ENCODE results near the gene DPCD.
"Not testable (repeated sequence)": the region's sequence is repeated elsewhere in the genome, so short reads cannot be mapped to it uniquely, and the experiment has no call there.

Gene DPCD

DNA sequence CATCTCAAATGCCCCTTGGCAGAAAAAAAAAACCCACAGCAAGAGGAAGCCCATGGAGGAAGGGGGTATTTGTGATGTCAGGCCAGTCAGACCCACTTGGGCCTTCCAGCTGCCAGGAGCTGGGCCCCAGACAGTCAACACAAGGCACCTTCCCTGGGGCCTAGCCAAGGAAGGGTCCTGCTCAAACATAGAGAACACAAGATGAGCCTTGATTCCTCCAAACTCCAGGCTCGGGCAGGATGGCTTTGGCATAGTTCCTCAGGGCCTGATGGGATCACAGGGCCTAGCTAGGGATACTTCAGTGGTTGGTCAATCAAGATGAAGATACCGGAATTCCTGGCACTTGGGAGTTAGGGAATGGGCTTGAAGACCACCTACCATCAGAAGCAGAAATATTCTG, 30.8 kb downstream of the DPCD start:
- no peak for DNase-seq (ENCODE audit: low read depth, low spot score)

DNA sequence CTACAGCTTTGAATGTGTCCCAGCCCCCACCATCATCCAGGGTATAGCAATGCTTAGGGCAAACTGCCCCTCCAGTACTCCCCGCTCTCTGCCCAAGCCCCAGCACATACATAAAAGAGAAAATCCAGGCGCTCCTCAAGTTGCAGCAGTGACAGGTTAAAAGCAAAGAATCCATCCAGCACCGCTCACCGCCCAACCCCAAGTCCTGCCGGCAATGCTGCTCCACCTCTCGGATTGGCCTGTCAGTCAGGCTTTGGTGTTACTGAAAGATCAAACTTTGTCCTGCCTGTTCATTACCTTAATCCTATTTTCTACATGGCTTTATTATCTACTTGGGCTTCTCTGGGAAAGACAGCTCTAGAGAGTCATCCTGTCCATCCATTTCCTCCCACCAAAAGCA, 31.9 kb downstream of the DPCD start:
- no peak for DNase-seq (ENCODE audit: low read depth, low spot score)

DNA sequence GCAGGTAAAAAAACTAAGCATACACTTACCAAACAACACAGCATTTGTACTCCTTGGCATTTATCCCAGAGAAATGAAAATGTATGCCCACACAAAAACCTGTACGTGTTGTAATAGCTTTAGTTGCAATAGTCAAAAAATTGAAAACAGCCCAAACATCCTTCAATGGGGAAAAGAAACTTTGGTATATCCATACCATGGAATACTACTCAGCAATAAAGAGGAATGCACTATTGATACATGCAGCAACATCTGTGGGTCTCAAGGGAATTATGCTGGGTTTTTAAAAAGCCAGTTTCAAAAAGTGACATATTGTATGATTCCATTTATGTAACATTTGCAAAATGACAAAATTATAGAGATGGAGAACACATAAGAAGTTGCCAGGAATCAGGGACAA, 35.4 kb downstream of the DPCD start:
- DNase-seq (ENCODE audit: low read depth, low spot score): no peak

DNA sequence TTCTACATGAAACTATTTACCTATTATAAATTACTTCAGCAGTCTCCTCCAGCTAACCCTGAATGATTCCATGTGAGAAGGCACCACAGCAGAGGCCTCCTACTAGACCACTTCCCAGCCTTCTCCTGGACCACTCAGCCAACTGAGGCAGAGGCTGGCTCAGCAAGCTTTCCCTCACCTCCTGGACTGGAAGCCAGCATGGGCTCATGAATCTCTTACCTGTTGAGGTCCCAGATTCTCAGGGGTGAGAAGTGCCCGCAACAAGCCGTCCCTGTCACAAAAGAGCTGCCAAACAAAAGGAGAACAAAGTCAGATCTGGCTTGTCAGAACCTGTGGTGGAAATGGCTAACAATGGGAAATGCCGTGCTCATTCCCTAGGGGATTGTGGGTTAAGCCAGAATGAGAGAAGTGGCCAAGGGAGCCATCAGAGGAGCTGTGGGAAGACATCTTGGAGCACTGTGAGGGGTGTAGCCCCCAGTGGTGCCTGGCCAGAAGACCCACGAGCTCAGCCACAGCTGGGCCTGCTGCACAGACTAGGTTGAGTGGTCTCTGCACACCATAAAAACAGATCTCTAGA, 36.5 kb downstream of the DPCD start:
- DNase-seq (ENCODE audit: low read depth, low spot score): no peak

GRCh38 chr10:101625821-101626412, 37.8 kb downstream of the DPCD start:
- no peak for DNase-seq (ENCODE audit: low read depth, low spot score)

- no peak for DNase-seq (ENCODE audit: low read depth, low spot score)
Measured at GRCh38 chr10:101629837-101630632, 41.9 kb downstream of the DPCD start.

DNA sequence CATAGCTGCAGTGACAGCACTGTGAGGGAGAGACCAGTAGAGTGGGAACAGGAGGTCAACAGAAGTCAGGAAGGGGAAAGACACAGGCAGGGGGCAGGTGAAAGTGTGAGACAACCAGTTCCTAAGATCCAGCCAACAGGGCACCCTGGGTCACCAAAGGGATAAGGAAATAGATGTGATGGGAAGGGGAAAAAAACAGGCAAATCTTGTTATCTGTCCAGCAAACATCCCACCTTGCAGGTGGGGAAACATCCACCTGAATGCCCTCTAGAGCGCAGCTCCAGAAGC, 42.5 kb downstream of the DPCD start:
- DNase-seq (ENCODE audit: low read depth, low spot score): no peak

- no peak for DNase-seq (ENCODE audit: low read depth, low spot score)
Measured at GRCh38 chr10:101631821-101632475, 43.8 kb downstream of the DPCD start.

- DNase-seq (ENCODE audit: low read depth, low spot score): not testable (repeated sequence)
Measured at GRCh38 chr10:101633510-101633909, 45.4 kb downstream of the DPCD start.

DNA sequence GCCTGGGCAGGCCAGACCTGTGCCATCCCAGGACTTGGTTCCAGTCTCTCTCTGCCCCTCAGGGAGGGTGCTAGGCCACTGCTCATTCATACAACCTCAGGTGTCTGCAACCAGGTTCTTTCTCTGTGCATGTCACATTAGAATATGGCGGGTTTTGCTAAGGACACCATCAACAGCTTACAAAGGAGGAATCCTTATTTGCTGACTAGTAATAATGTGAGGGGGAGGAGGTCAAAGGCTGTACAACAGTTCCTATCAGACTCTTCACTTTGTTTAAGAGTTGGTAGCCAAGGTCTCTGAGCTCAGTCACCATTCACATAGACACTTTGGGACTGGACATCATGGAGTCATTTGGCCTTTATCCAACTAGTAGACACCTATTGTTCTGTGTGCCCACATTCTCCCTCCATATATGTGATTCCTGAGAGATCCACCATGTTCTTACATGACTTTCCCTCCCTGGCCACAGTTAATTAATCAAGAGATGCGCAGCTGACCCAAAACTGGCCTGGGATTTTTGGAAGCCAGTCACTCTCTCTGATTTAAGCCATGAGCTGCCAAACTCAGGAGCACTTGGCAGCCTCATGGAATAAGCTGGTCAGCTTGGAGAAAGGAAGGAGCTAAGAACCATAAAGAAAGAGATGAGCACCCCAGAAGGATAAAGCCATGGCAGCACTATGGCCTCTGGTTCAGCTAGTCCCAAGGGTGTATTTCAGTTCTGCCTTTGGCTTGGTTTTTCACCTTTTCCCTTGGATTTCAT, 51.2 kb downstream of the DPCD start:
- no peak for DNase-seq (ENCODE audit: low read depth, low spot score)

DNA sequence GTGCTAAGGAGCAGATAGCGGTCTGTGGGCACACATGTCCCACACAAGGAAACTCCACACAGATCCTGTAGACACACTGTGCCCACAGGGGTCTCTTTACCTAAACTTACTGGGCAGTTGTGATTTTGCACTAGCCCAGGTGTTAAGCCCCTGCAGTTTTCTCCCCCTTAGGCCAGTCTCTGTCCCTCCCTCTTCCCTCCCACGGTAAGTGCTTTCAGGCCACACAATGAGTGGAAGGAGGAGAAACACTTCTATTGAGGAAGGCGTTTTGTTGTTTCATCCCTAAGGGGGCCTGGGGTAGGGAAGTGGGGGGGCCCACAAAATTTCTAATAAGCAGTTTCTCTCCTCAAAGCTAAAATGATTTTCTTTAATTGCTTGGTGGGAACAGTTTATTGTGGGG, 55.4 kb downstream of the DPCD start:
- peak; percentile 47 for DNase-seq (ENCODE audit: low read depth, low spot score)

DNA sequence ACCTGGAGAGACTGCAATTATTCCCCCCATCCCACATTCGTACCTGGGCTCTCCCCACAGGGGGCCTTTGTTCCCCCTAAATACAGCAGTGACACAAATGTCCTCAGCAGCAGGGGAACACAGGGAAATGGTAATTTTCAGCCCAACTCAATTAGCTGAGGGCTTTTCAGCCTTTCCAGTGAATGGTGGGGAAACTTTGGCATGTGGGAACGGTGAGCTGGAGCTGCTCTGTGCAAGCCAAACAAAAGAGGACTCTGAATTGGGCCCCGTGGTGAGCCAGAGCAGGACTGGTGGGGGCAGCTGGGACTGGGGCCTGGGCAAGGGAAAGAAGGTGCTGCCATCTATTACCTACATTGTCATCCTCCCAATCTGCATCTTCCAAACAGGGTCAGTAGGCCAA, 55.9 kb downstream of the DPCD start:
- DNase-seq (ENCODE audit: low read depth, low spot score): peak; percentile 78

DNA sequence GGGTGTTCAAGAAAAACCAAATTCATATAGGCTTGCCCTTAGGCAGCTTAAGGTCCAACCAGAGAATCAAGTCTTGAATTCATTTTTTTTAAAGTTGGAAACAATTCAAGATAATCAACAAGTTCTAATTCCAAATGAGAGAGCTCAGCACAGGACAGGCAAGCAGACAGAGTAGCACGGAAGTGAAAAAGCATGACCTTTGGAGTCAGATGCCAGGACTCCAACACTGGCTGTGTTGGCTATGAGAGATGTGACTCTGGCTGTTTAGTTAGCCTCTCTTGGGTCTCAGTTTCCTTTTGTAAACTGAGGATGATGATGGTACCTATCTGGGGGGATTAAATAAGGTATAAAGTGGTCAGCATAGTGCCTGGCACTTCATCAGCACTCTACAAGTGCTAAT, 57.5 kb downstream of the DPCD start:
- no peak for DNase-seq (ENCODE audit: low read depth, low spot score)

DNA sequence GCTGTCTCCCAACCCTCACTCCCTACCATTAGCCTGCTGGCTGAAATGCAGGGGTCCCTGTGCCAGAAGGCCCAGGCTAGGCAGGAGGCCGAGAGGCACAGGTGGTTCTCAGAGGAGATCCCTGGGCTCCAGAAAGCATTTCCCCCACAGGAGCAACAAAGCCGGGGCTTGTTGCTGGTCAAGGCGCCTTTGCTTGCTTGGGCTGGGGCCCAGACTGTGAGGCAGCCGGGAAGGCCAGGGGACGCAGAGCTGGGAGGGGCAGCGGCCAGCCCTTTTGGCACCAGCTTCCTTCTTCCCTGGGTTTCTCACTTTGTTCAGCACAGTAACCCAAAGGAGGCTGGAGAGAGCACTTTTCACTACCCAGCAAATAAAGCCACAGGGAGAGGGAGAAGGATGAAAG, 58.2 kb downstream of the DPCD start:
- DNase-seq (ENCODE audit: low read depth, low spot score): no peak

- DNase-seq (ENCODE audit: low read depth, low spot score): no peak
Measured at GRCh38 chr10:101647255-101647654, 59.1 kb downstream of the DPCD start.

- DNase-seq (ENCODE audit: low read depth, low spot score): no peak
Measured at GRCh38 chr10:101649525-101650085, 61.5 kb downstream of the DPCD start.

DNA sequence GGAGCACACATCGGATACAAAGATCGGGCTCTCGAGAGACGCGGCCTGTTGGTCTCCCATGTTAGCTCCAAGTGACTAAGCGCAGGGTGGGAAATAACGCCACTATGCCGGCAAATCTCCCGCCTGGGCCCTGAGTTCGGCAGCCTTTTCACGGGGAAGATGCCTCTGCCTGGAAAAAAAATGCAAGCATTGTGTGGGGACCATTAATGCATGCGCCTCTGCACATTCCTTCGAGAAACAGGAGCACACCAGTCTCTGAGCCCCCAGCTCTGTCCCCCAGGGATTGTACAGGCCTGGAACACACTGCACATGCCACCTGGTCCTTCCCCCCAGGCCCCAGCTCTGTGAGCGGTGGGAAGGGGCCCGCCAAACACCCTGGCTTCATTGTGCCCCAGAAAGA, 62.7 kb downstream of the DPCD start:
- peak; percentile 16 for DNase-seq (ENCODE audit: low read depth, low spot score)

DNA sequence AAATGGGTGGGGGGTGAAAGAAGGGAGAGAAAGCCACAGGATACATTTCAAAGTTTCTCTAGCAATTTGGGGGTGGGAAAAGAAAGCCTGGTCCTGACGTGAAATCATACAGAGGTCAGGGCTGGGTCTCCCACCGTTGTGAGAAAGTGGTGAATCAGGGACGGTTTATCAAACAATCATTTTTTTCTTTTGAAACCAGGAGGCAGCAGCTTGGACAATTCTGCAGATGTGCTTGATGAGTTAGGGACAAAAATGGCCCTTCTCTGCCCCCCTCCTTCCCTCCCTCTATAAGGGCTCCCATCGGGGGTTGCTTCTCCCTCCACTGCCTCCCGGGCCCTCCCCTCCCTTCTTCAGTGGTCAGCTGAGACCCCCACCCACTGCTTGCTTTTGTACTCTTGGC, 63.2 kb downstream of the DPCD start:
- no peak for DNase-seq (ENCODE audit: low read depth, low spot score)

DNA sequence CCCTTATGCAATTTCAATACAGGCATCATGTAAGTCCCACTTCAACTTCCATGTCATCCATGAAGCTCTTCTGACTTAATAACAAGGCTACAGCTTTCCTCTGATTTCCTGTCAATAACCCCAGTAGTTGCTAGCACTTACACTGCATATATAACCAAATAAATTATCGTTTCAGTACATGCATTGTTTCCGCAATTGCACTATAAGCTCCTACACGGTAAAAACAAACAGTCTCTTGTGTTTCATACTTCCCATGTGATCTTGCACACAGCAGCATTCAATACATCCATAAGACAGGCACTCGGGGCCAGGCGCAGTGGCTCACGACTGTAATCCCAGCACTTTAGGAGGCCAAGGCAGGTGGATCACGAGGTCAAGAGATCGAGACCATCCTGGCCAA, 65.4 kb downstream of the DPCD start:
- DNase-seq (ENCODE audit: low read depth, low spot score): no peak

DNA sequence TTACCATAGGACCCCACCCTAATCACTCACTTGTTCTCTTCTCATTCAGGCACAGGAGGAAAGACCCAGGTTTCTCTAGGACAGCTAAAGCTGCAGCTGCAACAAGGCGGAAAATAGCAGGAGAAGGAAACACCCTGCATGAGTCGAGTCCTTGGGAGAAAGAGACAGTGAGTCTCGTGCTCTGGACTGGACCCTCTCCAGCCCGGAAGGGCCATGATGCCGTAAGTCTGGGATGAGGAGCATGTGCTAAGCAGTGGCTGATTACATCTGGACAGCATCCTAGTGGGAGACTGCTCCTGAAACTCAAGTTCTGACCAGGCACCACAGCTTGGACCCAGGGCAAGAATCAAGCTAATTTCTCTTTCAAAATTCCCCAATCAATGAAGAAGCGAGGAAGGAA, 67.4 kb downstream of the DPCD start:
- no peak for DNase-seq (ENCODE audit: low read depth, low spot score)

GRCh38 chr10:101656890-101657289, 68.8 kb downstream of the DPCD start:
- DNase-seq (ENCODE audit: low read depth, low spot score): no peak

- no peak for DNase-seq (ENCODE audit: low read depth, low spot score)
Measured at GRCh38 chr10:101658975-101659374, 70.9 kb downstream of the DPCD start.

Measured in ELF-1 (cell line).